Natural killer cell treated with Interleukin-12 subunit alpha and Interleukin-12 subunit beta and Interleukin-15 and Interleukin-18, amount 100 ng/mL, for 72 hours (primary cell): ENCODE results near the gene PROCR. TPM values are rescaled to one million over a fixed set of nuclear protein-coding genes. Genes with fewer than 3 reads are reported as not detected.
"Not testable (repeated sequence)": the region's sequence is repeated elsewhere in the genome, so short reads cannot be mapped to it uniquely, and the experiment has no call there.

Experiments used
- ATAC-seq, 2 donors: fragments of 150-1000 bp; cut with Tn5 transposase in 1 of 2; sonication (Bioruptor Pico), chemical (Tn5 transposase) in 1 of 2; 2 replicates each; pipeline ENCODE4 v1.10.0; 2021
- DNase-seq: peaks from one replicate; pipeline ENCODE4 v3.0.0; 2022; ENCODE audit warnings: low spot score
- H3K27ac Mint-ChIP-seq, 2 donors: 1 replicate in 1 of 2; 2 replicates in 1 of 2; pipeline ENCODE4 v1.8.0; 2022; ENCODE audit warnings: mixed read lengths in 2 of 2, mild to moderate bottlenecking in 1 of 2, moderate library complexity in 1 of 2
- H3K27me3 Mint-ChIP-seq, 2 donors: 1 replicate in 1 of 2; 2 replicates in 1 of 2; pipeline ENCODE4 v1.8.0; 2022; ENCODE audit warnings: mixed read lengths in 2 of 2
- H3K36me3 Mint-ChIP-seq: one replicate; pipeline ENCODE4 v1.8.0; 2022; ENCODE audit warnings: mixed read lengths
- H3K4me1 Mint-ChIP-seq, 2 donors: 1 replicate in 1 of 2; 2 replicates in 1 of 2; pipeline ENCODE4 v1.8.0; 2022; ENCODE audit warnings: low read depth in 2 of 2, mixed read lengths in 2 of 2, mild to moderate bottlenecking in 1 of 2
- H3K4me3 Mint-ChIP-seq: one replicate; pipeline ENCODE4 v1.8.0; 2022; ENCODE audit warnings: mixed read lengths
- H3K9me3 Mint-ChIP-seq: 2 replicates; pipeline ENCODE4 v1.8.0; 2022; ENCODE audit warnings: mixed read lengths
- total RNA-seq, 2 donors: library from RNA; stranded (reverse); gene quantifications; one replicate each; pipeline ENCODE4 v1.2.3, GENCODE V29; 2022

PROCR gene
- total RNA-seq, 2 donors from 2014 or later, result 0.53 to 2.5 TPM

GRCh38 chr20:35192118-35192872 lies 20.4 kb downstream of the PROCR start:
- no peak for DNase-seq
- H3K4me1 Mint-ChIP-seq, result no peaks in the 10 kb centered on the region
- H3K9me3 Mint-ChIP-seq, result no peaks in the 10 kb centered on the region
- ATAC-seq, result no peak
- H3K36me3 Mint-ChIP-seq, result peaks cover 15% of the 10 kb centered on the region
- no peak overlapping the region for H3K4me3 Mint-ChIP-seq
- H3K27me3 Mint-ChIP-seq, result no peaks in the 10 kb centered on the region
- H3K27ac Mint-ChIP-seq, result no peak overlapping the region

- not testable (repeated sequence) for H3K4me3 Mint-ChIP-seq, H3K27me3 Mint-ChIP-seq, ATAC-seq, DNase-seq, H3K9me3 Mint-ChIP-seq, H3K27ac Mint-ChIP-seq, H3K4me1 Mint-ChIP-seq
- peaks cover 15% of the 10 kb centered on the region for H3K36me3 Mint-ChIP-seq
These were observed 21.3 kb downstream of the PROCR start for GRCh38 chr20:35193031-35193791.

- Mint-ChIP-seq H3K27me3 (no peaks in the 10 kb centered on the region), H3K4me1 (no peaks in the 10 kb centered on the region), H3K36me3 (peaks cover 15% of the 10 kb centered on the region), H3K27ac (no peak overlapping the region), H3K9me3 (no peaks in the 10 kb centered on the region), H3K4me3 (no peak overlapping the region)
- ATAC-seq, result no peak
- no peak for DNase-seq
These were observed 24.4 kb downstream of the PROCR start for GRCh38 chr20:35196313-35196712.

- ATAC-seq (no peak), DNase-seq (no peak)
- Mint-ChIP-seq H3K27me3 (no peaks in the 10 kb centered on the region), H3K27ac (no peak overlapping the region), H3K36me3 (peaks cover 10% of the 10 kb centered on the region), H3K9me3 (no peaks in the 10 kb centered on the region), H3K4me1 (no peaks in the 10 kb centered on the region), H3K4me3 (no peak overlapping the region)
These were observed 27.9 kb downstream of the PROCR start for GRCh38 chr20:35199740-35200139.

GRCh38 chr20:35200267-35200666 lies 28.4 kb downstream of the PROCR start:
- H3K4me3 Mint-ChIP-seq, result no peak overlapping the region
- H3K36me3 Mint-ChIP-seq, result peaks cover 6% of the 10 kb centered on the region
- ATAC-seq, result no peak
- no peak overlapping the region for H3K27ac Mint-ChIP-seq
- DNase-seq, result no peak
- no peaks in the 10 kb centered on the region for H3K27me3 Mint-ChIP-seq
- no peaks in the 10 kb centered on the region for H3K9me3 Mint-ChIP-seq
- H3K4me1 Mint-ChIP-seq, result no peaks in the 10 kb centered on the region

- H3K27ac Mint-ChIP-seq, H3K36me3 Mint-ChIP-seq, H3K4me1 Mint-ChIP-seq, H3K27me3 Mint-ChIP-seq, H3K9me3 Mint-ChIP-seq, DNase-seq, H3K4me3 Mint-ChIP-seq, ATAC-seq: not testable (repeated sequence)
These were observed 29.6 kb downstream of the PROCR start for GRCh38 chr20:35201467-35201866.

GRCh38 chr20:35206802-35207201 lies 34.9 kb downstream of the PROCR start:
- Mint-ChIP-seq H3K4me3 (no peak overlapping the region), H3K27me3 (no peaks in the 10 kb centered on the region), H3K4me1 (no peaks in the 10 kb centered on the region), H3K9me3 (no peaks in the 10 kb centered on the region), H3K36me3 (no peaks in the 10 kb centered on the region), H3K27ac (no peak overlapping the region)
- ATAC-seq (no peak), DNase-seq (no peak)

GRCh38 chr20:35207950-35208611 lies 36.2 kb downstream of the PROCR start:
- ATAC-seq, result peak; percentile 80 to 84
- Mint-ChIP-seq H3K27me3 (no peaks in the 10 kb centered on the region), H3K27ac (no peak overlapping the region), H3K36me3 (no peaks in the 10 kb centered on the region), H3K4me3 (no peak overlapping the region), H3K9me3 (no peaks in the 10 kb centered on the region), H3K4me1 (no peaks in the 10 kb centered on the region)
- DNase-seq, result peak; percentile 85

GRCh38 chr20:35215066-35215956 lies 43.4 kb downstream of the PROCR start:
- Mint-ChIP-seq H3K4me1 (no peaks in the 10 kb centered on the region), H3K27me3 (no peaks in the 10 kb centered on the region), H3K4me3 (no peak overlapping the region), H3K27ac (no peak overlapping the region), H3K36me3 (no peaks in the 10 kb centered on the region), H3K9me3 (no peaks in the 10 kb centered on the region)
- ATAC-seq (no peak), DNase-seq (no peak)

GRCh38 chr20:35216541-35216940 lies 44.7 kb downstream of the PROCR start:
- no peak for DNase-seq
- no peaks in the 10 kb centered on the region for H3K9me3 Mint-ChIP-seq
- no peak for ATAC-seq
- H3K36me3 Mint-ChIP-seq, result no peaks in the 10 kb centered on the region
- H3K4me3 Mint-ChIP-seq, result no peak overlapping the region
- H3K4me1 Mint-ChIP-seq, result no peaks in the 10 kb centered on the region
- no peaks in the 10 kb centered on the region for H3K27me3 Mint-ChIP-seq
- H3K27ac Mint-ChIP-seq, result no peak overlapping the region

- no peaks in the 10 kb centered on the region for H3K9me3 Mint-ChIP-seq
- no peak for ATAC-seq
- H3K4me1 Mint-ChIP-seq, result peaks cover 5 to 10% of the 10 kb centered on the region in 2 donors
- H3K27ac Mint-ChIP-seq, result no peak overlapping the region
- H3K36me3 Mint-ChIP-seq, result peaks cover 2% of the 10 kb centered on the region
- H3K27me3 Mint-ChIP-seq, result peaks cover 16 to 18% of the 10 kb centered on the region in 2 donors
- DNase-seq, result no peak
- no peak overlapping the region for H3K4me3 Mint-ChIP-seq
These were observed 52.1 kb downstream of the PROCR start for GRCh38 chr20:35223941-35224340.

- H3K27me3 Mint-ChIP-seq, result peaks cover 20 to 22% of the 10 kb centered on the region in 2 donors
- H3K4me1 Mint-ChIP-seq, result peaks cover 7 to 10% of the 10 kb centered on the region in 2 donors
- no peak for DNase-seq
- no peak overlapping the region for H3K27ac Mint-ChIP-seq
- H3K4me3 Mint-ChIP-seq, result no peak overlapping the region
- no peak for ATAC-seq
- H3K9me3 Mint-ChIP-seq, result no peaks in the 10 kb centered on the region
- H3K36me3 Mint-ChIP-seq, result peaks cover 4% of the 10 kb centered on the region
These were observed 52.7 kb downstream of the PROCR start for GRCh38 chr20:35224536-35224935.

- H3K27me3 Mint-ChIP-seq, result peaks cover 20 to 23% of the 10 kb centered on the region in 2 donors
- DNase-seq, result no peak
- no peak overlapping the region for H3K27ac Mint-ChIP-seq
- no peaks in the 10 kb centered on the region for H3K9me3 Mint-ChIP-seq
- peaks cover 4% of the 10 kb centered on the region for H3K36me3 Mint-ChIP-seq
- peaks cover 7 to 10% of the 10 kb centered on the region in 2 donors for H3K4me1 Mint-ChIP-seq
- no peak for ATAC-seq
- peak overlapping the region; percentile 47 for H3K4me3 Mint-ChIP-seq
These were observed 53.6 kb downstream of the PROCR start for GRCh38 chr20:35225319-35226125.
